T-helper 2 cell (primary cell): ENCODE data around the gene ISCA1.

Experiments used
- DNase-seq, 5 experiments: peaks; one replicate each; pipeline versions ENCODE4 v3.0.0 to v3.0.0-alpha.2; 2012 to 2022

The ISCA1 gene

DNA sequence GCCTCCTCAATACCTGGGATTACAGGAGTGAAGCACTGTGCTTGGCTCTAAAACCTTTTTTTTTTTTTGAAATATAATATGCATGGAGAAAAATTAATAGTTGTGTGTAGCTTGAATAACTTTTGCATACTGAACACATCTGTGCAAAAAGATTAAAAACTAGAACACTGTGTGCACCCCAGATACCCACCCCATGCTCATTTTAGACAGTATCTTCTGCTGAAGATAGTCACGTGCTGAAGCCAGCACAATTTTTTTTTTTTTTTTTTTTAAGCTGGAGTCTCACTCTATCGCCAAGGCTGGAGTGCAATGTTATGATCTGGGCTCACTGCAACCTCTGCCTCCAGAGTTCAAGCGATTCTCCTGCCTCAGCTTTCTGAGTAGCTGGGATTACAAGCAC, 62.7 kb downstream of the ISCA1 start:
- DNase-seq = no peak

DNA sequence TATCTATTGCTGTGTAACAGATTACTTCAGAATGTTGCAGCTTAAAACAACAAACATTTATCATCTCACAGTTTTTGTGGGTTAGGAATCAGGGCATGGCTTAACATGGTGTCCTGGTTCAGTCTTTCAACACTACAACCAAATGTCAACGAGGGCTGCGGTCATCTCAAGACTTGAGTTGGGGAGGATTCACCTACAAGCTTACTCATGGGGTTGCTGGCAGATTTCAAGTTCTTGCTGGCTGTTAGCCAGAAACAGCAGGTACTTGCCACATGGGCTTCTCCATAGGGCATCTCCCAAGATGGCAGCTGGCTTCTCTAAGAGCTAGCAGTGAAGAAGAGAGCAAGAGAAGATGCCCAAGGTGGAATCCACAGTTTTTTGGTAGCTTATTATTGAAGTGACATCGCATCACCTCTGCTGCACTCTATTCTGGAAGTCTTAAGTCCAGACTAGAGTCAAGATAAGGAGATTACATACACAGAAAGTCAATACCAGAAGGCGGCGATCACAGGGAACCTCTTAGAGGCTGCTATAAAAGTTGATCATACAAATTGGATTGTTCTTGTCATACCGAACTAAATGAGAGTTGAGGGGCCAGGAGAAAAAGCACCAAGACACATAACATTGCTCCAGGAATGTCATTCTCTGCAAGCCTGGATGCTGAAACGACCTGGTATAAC, 65.1 kb downstream of the ISCA1 start:
- DNase-seq = no peak
